ENCODE results near the gene ATP5F1B.
"Not testable (repeated sequence)": the region's sequence is repeated elsewhere in the genome, so short reads cannot be mapped to it uniquely, and the experiment has no call there.

The ATP5F1B gene

DNA sequence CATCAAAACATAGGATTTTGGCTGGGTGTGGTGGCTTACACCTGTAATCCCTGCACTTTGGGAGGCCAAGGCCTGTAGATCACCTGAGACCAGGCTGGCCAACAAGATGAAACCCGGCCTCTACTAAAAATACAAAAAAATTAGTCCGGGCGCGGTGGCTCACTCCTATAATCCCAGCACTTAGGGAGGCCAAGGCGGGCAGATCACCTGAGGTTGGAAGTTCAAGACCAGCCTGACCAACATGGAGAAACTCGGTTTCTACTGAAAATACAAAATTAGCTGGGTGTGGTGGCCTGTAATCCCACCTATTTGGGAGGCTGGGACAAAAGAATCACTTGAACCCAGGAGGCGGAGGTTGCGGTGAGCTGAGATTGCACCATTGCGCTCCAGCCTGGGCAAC lies 2.2 kb upstream of the ATP5F1B start:
- not testable (repeated sequence) for H3K36me3 ChIP-seq (ENCODE audit: control insufficient read depth in 2 of 2, insufficient read depth in 2 of 2, low read length in 2 of 2); H3K9ac ChIP-seq (ENCODE audit: low read length in 2 of 2); H3K4me3 ChIP-seq (ENCODE audit: low read length in 2 of 2); H3K27me3 ChIP-seq (ENCODE audit: control insufficient read depth in 1 of 2, insufficient read depth in 2 of 2, low read length in 2 of 2); H3K9me3 ChIP-seq (ENCODE audit: control insufficient read depth in 2 of 2, low read length in 2 of 2); H3K4me1 ChIP-seq (ENCODE audit: control insufficient read depth, insufficient read depth, low read length); H3K27ac ChIP-seq (ENCODE audit: low read length)

DNA sequence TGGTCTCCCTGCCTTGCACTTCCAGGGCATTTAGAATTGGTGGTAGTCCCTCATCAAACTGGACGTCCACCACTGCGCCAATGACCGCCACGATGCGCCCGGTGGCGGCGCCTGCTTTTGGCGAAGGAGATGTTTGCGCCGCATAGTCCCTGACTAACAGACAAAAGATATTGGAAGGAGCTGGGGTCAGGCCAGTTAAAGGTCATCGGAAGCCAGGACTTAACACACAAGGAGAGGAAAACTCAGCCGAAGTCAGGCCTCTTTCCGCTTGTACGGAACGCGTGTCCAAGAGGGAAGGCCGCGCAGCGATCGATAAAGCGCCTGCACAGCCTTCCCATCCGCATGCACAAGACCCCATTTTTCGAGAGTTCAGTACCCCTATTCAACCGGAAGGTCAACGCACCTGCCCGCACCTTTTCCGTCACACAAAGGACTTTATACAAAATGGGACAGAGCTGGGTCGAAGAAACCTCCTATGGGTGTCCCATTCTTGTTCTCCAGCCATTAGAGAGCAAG lies 525 bp downstream of the ATP5F1B start:
- Histone ChIP-seq H3K4me3 (ENCODE audit: low read length in 2 of 2) (peak overlapping the region; percentile 95 to 100), H3K27me3 (ENCODE audit: control insufficient read depth in 1 of 2, insufficient read depth in 2 of 2, low read length in 2 of 2) (no peaks in the 10 kb centered on the region), H3K36me3 (ENCODE audit: control insufficient read depth in 2 of 2, insufficient read depth in 2 of 2, low read length in 2 of 2) (peaks cover 25 to 26% of the 10 kb centered on the region in 2 donors), H3K27ac (ENCODE audit: low read length) (peak overlapping the region; percentile 98), H3K4me1 (ENCODE audit: control insufficient read depth, insufficient read depth, low read length) (peaks cover 12% of the 10 kb centered on the region), H3K9ac (ENCODE audit: low read length in 2 of 2) (peak overlapping the region; percentile 99 to 100), H3K9me3 (ENCODE audit: control insufficient read depth in 2 of 2, low read length in 2 of 2) (no peaks in the 10 kb centered on the region)

- Histone ChIP-seq H3K4me3 (ENCODE audit: low read length in 2 of 2) (peak overlapping the region; percentile 95 to 100), H3K9me3 (ENCODE audit: control insufficient read depth in 2 of 2, low read length in 2 of 2) (no peaks in the 10 kb centered on the region), H3K27me3 (ENCODE audit: control insufficient read depth in 1 of 2, insufficient read depth in 2 of 2, low read length in 2 of 2) (no peaks in the 10 kb centered on the region), H3K36me3 (ENCODE audit: control insufficient read depth in 2 of 2, insufficient read depth in 2 of 2, low read length in 2 of 2) (peaks cover 29 to 31% of the 10 kb centered on the region in 2 donors), H3K9ac (ENCODE audit: low read length in 2 of 2) (peak overlapping the region; percentile 99 to 100), H3K27ac (ENCODE audit: low read length) (peak overlapping the region; percentile 98), H3K4me1 (ENCODE audit: control insufficient read depth, insufficient read depth, low read length) (peaks cover 12% of the 10 kb centered on the region)
These were observed 1.1 kb downstream of the ATP5F1B start for GRCh38 chr12:56644654-56645053.

- no peaks in the 10 kb centered on the region for H3K27me3 ChIP-seq (ENCODE audit: control insufficient read depth in 1 of 2, insufficient read depth in 2 of 2, low read length in 2 of 2)
- no peak overlapping the region for H3K27ac ChIP-seq (ENCODE audit: low read length)
- peaks cover 19% of the 10 kb centered on the region for H3K4me1 ChIP-seq (ENCODE audit: control insufficient read depth, insufficient read depth, low read length)
- H3K4me3 ChIP-seq (ENCODE audit: low read length in 2 of 2) = no peak overlapping the region
- no peaks in the 10 kb centered on the region for H3K9me3 ChIP-seq (ENCODE audit: control insufficient read depth in 2 of 2, low read length in 2 of 2)
- peaks cover 45 to 48% of the 10 kb centered on the region in 2 donors for H3K36me3 ChIP-seq (ENCODE audit: control insufficient read depth in 2 of 2, insufficient read depth in 2 of 2, low read length in 2 of 2)
- no peak overlapping the region for H3K9ac ChIP-seq (ENCODE audit: low read length in 2 of 2)
These were observed 4.6 kb downstream of the ATP5F1B start for GRCh38 chr12:56641219-56641618.

DNA sequence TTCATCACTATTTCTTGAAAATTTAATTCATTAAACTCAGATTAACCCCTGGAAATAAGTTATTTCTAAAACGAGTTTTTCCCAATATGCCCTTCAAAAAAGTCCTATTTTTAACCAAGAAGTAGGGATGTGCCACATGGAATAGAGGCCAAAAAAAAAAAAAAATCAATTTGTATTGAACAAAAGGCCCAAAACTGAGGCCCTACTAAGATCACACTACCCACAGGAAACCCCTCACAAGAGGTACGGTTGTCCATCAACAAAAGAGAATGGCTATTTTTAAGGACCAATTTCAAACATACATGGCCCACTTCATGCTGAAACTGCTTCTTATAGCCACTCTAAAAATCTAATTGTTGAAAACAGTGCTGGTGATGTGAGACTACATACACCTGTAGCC lies 8.2 kb downstream of the ATP5F1B start:
- Histone ChIP-seq H3K4me1 (ENCODE audit: control insufficient read depth, insufficient read depth, low read length) (peaks cover 37% of the 10 kb centered on the region), H3K27me3 (ENCODE audit: control insufficient read depth in 1 of 2, insufficient read depth in 2 of 2, low read length in 2 of 2) (no peaks in the 10 kb centered on the region), H3K4me3 (ENCODE audit: low read length in 2 of 2) (no peak overlapping the region), H3K36me3 (ENCODE audit: control insufficient read depth in 2 of 2, insufficient read depth in 2 of 2, low read length in 2 of 2) (peaks cover 34 to 35% of the 10 kb centered on the region in 2 donors), H3K9ac (ENCODE audit: low read length in 2 of 2) (no peak overlapping the region), H3K9me3 (ENCODE audit: control insufficient read depth in 2 of 2, low read length in 2 of 2) (no peaks in the 10 kb centered on the region), H3K27ac (ENCODE audit: low read length) (peak overlapping the region; percentile 95)

DNA sequence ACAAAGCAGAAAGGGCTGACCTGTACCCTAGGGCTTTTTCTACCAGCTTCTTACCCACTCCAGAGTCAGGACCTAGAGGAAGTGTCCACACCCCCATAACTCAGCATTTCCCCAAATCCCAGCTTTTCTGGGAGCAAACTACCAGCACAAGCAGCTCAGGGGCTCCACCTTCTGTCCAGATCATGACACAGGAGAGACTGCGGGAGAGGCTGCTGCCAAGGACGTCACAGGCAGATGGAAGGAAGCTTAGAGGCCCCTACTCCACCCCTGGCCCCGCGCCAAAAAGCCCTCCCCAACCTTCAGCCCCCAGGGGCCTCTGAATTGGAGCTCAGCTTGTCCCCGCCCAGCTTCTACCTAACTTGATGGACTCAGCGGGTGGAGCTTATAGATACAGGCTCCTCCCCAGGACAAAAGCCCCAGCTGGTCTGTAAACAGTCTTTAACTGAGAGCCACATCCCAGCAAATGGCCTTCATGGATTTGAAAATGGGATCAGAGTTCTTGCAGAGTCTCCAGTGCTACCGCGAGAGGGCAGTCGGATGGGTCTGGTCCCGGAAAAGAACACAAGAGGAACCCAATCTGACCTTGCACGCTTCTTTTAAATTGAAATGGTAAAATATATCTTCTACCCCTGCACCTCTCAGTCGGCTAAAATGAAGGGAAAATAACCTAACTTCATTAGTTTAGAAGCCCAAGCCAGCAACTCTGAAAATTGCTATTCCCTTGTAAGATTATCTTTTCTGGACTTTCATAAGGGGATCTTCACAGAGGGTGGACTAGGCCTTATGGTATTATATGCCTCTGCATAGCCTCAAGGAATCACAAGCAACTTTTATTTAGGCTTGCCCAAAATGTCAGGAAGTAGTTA lies 8.9 kb downstream of the ATP5F1B start:
- Histone ChIP-seq H3K9me3 (ENCODE audit: control insufficient read depth in 2 of 2, low read length in 2 of 2) (no peaks in the 10 kb centered on the region), H3K9ac (ENCODE audit: low read length in 2 of 2) (peak overlapping the region; percentile 79 to 88), H3K4me1 (ENCODE audit: control insufficient read depth, insufficient read depth, low read length) (peaks cover 42% of the 10 kb centered on the region), H3K4me3 (ENCODE audit: low read length in 2 of 2) (peak overlapping the region; percentile 86 to 88), H3K27ac (ENCODE audit: low read length) (peak overlapping the region; percentile 95), H3K27me3 (ENCODE audit: control insufficient read depth in 1 of 2, insufficient read depth in 2 of 2, low read length in 2 of 2) (no peaks in the 10 kb centered on the region), H3K36me3 (ENCODE audit: control insufficient read depth in 2 of 2, insufficient read depth in 2 of 2, low read length in 2 of 2) (peaks cover 27% of the 10 kb centered on the region in 2 donors)

DNA sequence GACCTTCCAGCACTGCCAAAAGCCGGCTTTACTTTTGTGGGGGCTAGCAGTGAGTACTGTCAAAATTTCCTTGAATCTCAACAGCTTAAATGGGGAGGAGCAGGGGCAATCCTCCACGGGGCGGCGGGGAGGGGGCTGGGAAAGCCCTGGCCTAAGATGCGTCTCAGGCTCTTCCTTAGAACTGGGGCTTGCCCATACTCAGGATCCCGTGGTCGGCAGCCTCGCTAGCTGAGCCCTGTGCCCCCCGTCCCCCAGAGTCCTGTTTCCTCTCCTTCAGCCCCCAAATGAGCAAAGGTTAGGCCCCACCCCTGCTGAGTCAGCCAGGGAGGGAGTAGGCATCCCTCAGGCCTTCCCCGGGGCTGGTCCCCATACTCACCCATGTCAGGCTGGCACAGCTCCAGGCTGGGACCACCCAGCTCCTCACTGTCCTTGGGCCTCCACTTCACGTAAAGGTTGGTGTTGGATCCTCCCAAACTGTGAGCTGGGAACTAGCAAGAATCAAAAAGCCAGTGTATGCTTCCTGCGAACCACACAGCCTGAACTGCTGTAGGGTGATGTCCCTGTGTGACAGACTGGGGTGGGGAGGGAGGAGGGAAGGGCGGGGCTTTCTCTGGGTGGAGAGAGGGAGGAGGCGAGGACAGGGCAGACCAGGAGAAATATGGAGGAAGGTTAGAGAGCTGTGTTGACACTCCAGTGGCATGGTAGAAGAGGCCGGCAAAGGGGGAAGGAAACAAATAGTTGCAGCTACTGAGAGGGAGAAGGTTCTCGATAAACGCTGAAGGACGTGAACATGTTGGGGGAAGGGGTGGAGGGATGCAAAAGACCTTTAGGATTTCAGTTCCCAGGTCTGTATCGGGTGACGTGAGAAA lies 9.7 kb downstream of the ATP5F1B start:
- Histone ChIP-seq H3K36me3 (ENCODE audit: control insufficient read depth in 2 of 2, insufficient read depth in 2 of 2, low read length in 2 of 2) (peaks cover 23 to 25% of the 10 kb centered on the region in 2 donors), H3K4me1 (ENCODE audit: control insufficient read depth, insufficient read depth, low read length) (peaks cover 44% of the 10 kb centered on the region), H3K27me3 (ENCODE audit: control insufficient read depth in 1 of 2, insufficient read depth in 2 of 2, low read length in 2 of 2) (no peaks in the 10 kb centered on the region), H3K4me3 (ENCODE audit: low read length in 2 of 2) (peak overlapping the region; percentile 86 to 88), H3K27ac (ENCODE audit: low read length) (peak overlapping the region; percentile 95), H3K9ac (ENCODE audit: low read length in 2 of 2) (peak overlapping the region; percentile 79 to 88), H3K9me3 (ENCODE audit: control insufficient read depth in 2 of 2, low read length in 2 of 2) (no peaks in the 10 kb centered on the region)

DNA sequence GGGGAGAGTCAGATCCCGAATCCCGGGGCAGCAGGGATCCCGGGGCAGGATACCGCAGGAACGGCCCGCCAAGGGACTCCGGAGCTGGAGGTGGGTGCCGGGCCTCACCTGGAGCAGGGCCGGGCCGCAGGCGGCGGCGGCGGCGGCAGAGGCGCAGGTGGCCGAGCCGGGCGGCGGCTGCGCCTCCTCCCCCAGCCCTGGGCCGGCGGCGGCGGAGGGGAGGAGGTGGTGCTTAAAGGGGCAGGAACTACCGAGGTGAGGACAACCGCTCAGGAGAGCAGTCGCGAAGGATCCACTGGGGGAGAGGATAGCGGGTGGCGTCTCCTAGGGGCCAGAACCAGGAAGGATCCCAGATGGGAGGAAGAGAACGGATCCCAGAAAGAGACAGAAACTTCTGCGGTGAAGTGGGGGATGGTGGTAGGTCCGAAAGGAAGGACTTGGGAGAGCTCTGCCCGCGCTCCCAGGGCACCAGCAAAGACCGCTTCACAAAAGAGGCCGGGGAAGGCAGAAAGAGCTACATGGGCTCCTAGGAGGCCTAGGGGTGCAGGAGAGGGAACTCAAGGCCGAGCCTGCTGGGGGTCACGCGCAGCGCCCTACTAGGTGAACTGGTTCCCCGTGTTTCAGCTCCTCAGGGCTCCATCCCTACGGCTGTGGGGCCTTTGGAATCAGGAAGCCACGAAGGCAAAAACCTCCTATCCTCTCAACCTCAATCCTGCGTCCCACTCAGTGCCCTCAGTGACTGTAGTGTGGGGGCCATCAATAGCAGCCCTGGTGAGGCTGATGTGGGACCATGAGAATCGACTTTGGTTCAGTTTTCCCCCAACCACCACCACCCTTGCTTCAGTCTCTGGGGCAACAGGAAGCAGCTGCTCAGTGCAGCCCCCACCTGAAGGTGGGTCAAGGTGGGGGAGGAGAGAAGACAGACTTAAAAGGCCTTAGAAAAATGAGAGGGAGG lies 10.7 kb downstream of the ATP5F1B start:
- peak overlapping the region; percentile 95 for H3K27ac ChIP-seq (ENCODE audit: low read length)
- peak overlapping the region; percentile 79 to 88 for H3K9ac ChIP-seq (ENCODE audit: low read length in 2 of 2)
- H3K4me1 ChIP-seq (ENCODE audit: control insufficient read depth, insufficient read depth, low read length) = peaks cover 52% of the 10 kb centered on the region
- peaks cover 21% of the 10 kb centered on the region in 2 donors for H3K36me3 ChIP-seq (ENCODE audit: control insufficient read depth in 2 of 2, insufficient read depth in 2 of 2, low read length in 2 of 2)
- no peaks in the 10 kb centered on the region for H3K9me3 ChIP-seq (ENCODE audit: control insufficient read depth in 2 of 2, low read length in 2 of 2)
- no peaks in the 10 kb centered on the region for H3K27me3 ChIP-seq (ENCODE audit: control insufficient read depth in 1 of 2, insufficient read depth in 2 of 2, low read length in 2 of 2)
- peak overlapping the region; percentile 86 to 88 for H3K4me3 ChIP-seq (ENCODE audit: low read length in 2 of 2)

DNA sequence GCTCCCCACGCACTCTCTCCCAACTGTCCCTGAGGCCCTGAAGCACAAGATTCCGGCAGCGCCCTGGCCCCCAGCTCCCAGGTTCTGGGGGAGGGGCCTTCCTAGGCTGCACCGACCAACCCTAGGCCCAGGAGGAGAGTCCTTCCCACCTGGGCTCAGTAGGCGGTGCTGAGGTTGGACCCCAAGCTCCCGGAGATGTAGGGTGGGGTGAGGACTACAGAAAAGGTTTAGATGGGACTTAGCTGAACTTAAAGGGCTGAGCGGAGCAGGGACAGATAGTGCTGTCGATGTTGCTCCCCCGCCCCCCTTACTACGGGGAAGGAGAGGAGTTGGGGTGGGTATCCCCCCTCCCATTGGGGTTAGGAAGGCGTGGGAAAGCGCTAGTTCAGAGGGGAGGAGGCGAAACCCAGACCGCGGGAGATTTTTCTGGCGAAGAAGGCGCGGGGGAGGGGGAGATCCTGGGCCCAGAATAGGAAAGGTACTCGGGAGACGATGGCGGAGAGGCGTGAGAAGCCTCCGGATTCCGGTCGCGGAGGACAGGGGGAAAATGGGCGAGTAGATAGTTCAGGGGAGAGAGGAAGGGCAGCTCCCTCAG lies 11.4 kb downstream of the ATP5F1B start:
- no peaks in the 10 kb centered on the region for H3K27me3 ChIP-seq (ENCODE audit: control insufficient read depth in 1 of 2, insufficient read depth in 2 of 2, low read length in 2 of 2)
- no peaks in the 10 kb centered on the region for H3K9me3 ChIP-seq (ENCODE audit: control insufficient read depth in 2 of 2, low read length in 2 of 2)
- peaks cover 15 to 16% of the 10 kb centered on the region in 2 donors for H3K36me3 ChIP-seq (ENCODE audit: control insufficient read depth in 2 of 2, insufficient read depth in 2 of 2, low read length in 2 of 2)
- H3K4me1 ChIP-seq (ENCODE audit: control insufficient read depth, insufficient read depth, low read length) = peaks cover 52% of the 10 kb centered on the region
- peak overlapping the region; percentile 79 to 82 for H3K9ac ChIP-seq (ENCODE audit: low read length in 2 of 2)
- H3K4me3 ChIP-seq (ENCODE audit: low read length in 2 of 2) = peak overlapping the region; percentile 86 to 88
- H3K27ac ChIP-seq (ENCODE audit: low read length) = peak overlapping the region; percentile 69
